Ovary (tissue), 9 donors: ENCODE data around the gene CDK15. TPM values are rescaled to one million over a fixed set of nuclear protein-coding genes. Genes with fewer than 3 reads are reported as not detected.
"Not testable (repeated sequence)": the region's sequence is repeated elsewhere in the genome, so short reads cannot be mapped to it uniquely, and the experiment has no call there.

Experiments
- DNase-seq, 5 donors: peaks; one replicate each; pipeline ENCODE4 v3.0.0-alpha.2; 2019 to 2020
- H3K27ac ChIP-seq, 2 donors: fragments of 200-600 bp; one replicate each; pipeline versions ENCODE4 v1.5.1 to v1.8.0; 2019 to 2022
- H3K27me3 ChIP-seq: fragments of 200-600 bp; one replicate; pipeline ENCODE4 v1.8.0; 2022
- H3K36me3 ChIP-seq: fragments of 200-600 bp; sonication (generic); one replicate; pipeline ENCODE4 v1.5.1; 2019
- H3K4me1 ChIP-seq: one replicate; pipeline ENCODE4 v1.8.1; 2013; ENCODE audit warnings: mild to moderate bottlenecking, moderate library complexity; ENCODE audit not compliant: insufficient read depth
- H3K4me3 ChIP-seq: fragments of 200-600 bp; sonication (generic); one replicate; pipeline ENCODE4 v1.5.1; 2017
- H3K9me3 ChIP-seq, 2 donors: fragments of 200-600 bp in 1 of 2; sonication (generic) in 1 of 2; one replicate each; pipeline versions ENCODE4 v1.5.1 to v1.8.1; 2013 to 2019; ENCODE audit warnings: mild to moderate bottlenecking in 1 of 2, moderate library complexity in 1 of 2
- EP300 ChIP-seq: sonication (generic); formaldehyde crosslinking; IDR thresholded peaks from one replicate; pipeline ENCODE4 v1.6.1; 2017; ENCODE audit warnings: antibody characterized with exemption
- POLR2A ChIP-seq: fragments of 450-650 bp; IDR thresholded peaks from one replicate; pipeline ENCODE4 v1.6.1; 2017; ENCODE audit warnings: antibody characterized with exemption, mild to moderate bottlenecking, moderate library complexity
- WGBS, 3 donors: extraction: QIAGEN DNeasy Blood & Tissue Kit in 1 of 3; methylation state at CpG; one replicate each; pipeline versions ENCODE4 v1.1.5 to v1.1.7; 2013 to 2017; 5-methylcytosine and 5-hydroxymethylcytosine counted together
- intact Hi-C, 4 donors: fragments of 100-400 bp; cut with DNase I; formaldehyde crosslinking; loops; one replicate each; pipeline versions ENCODE4 v1.11.0 to v1.15.1; 2022 to 2023
- polyA plus RNA-seq, 2 donors: library from polyadenylated mRNA; stranded (reverse); fragments of 200-250 nt in 1 of 2; fragments of 350-450 nt in 1 of 2; fragmentation: Illumina TruSeq in 1 of 2; extraction: RNeasy Lipid Tissue Mini Kit (QIAGEN cat#74804) in 1 of 2; gene quantifications; one replicate each; pipeline ENCODE4 v1.2.3, GENCODE V29; 2013 to 2014
- total RNA-seq, 7 donors: library from RNA; depleted of rRNA in 2 of 7; stranded (reverse); fragments of >200 nt in 2 of 7; fragmentation: NEBNext Ultra II Directional in 3 of 7; extraction: Animal tissue kit (Norgen Biotek cat#: 25700) in 3 of 7; gene quantifications; one replicate each; pipeline versions ENCODE4 v1.1.0 to v1.2.4, GENCODE V29; 2016 to 2023
- TF ChIP-seq, protein P1 (sequence below), 3 donors: fragments of 450-650 bp in 2 of 3; fragments of 200-600 bp in 1 of 3; IDR thresholded peaks; one replicate each; pipeline versions ENCODE4 v1.5.1 to v1.8.0; 2016 to 2022; ENCODE audit warnings: antibody characterized with exemption in 3 of 3, mild to moderate bottlenecking in 1 of 3
- donor health status: DM: no; HTN: no; CAD: no; lungs with moderate emphysema.
- donor health status: DM: no; HTN: no; CAD: no.
- donor health status: Bipolar disorder and iron deficiency.
- donor health status: DM: yes; HTN: yes; CAD: no.
- donor health status: DM: no; HTN: no; CAD: no.
- donor health status: DM: yes; HTN: yes; CAD: no.

CDK15 gene
- total and polyA plus RNA-seq, 9 donors = 3.7 to 14.9 (median 5.3) TPM

DNA sequence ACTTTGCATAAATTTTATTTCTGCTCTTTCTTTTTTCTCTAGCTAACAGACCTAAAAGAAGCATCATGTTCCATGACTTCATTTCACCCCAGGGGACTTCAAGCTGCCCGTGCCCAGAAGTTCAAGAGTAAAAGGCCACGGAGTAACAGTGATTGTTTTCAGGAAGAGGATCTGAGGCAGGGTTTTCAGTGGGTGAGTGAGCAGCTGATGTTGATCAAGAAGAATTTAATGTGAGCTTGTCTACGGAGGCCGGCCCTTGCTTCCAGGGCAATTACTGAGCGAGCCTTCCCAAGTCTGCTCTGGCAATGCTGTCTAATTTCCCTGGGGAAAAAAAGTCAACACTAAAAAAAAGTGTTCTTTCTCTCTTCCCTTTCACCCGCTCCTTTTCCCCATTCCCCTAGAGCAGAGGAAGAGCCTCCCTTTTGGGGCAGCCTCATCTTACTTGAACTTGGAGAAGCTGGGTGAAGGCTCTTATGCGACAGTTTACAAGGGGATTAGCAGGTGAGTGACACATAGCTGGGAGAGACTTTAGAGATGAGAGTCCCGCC, 1.2 kb downstream of the CDK15 start:
- peaks cover 7% of the 10 kb centered on the region for H3K4me1 ChIP-seq
- TF ChIP-seq POLR2A = no peak
- TF ChIP-seq, protein P1, sequence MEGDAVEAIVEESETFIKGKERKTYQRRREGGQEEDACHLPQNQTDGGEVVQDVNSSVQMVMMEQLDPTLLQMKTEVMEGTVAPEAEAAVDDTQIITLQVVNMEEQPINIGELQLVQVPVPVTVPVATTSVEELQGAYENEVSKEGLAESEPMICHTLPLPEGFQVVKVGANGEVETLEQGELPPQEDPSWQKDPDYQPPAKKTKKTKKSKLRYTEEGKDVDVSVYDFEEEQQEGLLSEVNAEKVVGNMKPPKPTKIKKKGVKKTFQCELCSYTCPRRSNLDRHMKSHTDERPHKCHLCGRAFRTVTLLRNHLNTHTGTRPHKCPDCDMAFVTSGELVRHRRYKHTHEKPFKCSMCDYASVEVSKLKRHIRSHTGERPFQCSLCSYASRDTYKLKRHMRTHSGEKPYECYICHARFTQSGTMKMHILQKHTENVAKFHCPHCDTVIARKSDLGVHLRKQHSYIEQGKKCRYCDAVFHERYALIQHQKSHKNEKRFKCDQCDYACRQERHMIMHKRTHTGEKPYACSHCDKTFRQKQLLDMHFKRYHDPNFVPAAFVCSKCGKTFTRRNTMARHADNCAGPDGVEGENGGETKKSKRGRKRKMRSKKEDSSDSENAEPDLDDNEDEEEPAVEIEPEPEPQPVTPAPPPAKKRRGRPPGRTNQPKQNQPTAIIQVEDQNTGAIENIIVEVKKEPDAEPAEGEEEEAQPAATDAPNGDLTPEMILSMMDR (IDR thresholded peaks at IDR 0.05) = no peak
- TF ChIP-seq EP300 = no peak
- peak; percentile 32 to 70 (median 51) for DNase-seq
- no peaks in the 10 kb centered on the region for H3K27me3 ChIP-seq
- H3K36me3 ChIP-seq = no peaks in the 10 kb centered on the region
- H3K4me3 ChIP-seq = no peak overlapping the region
- peak overlapping the region; percentile 9 to 67 for H3K27ac ChIP-seq
- H3K9me3 ChIP-seq = no peaks in the 10 kb centered on the region
- intact Hi-C loops = loop anchor here in 1 of 4 donors (10.0 kb wide), 1 partner anchor 47 kb away; no protein-coding TSS in a partner anchor
- 13 to 16% (median 14%) methylated on average over 8 of the region's 8 CpGs for WGBS, 3 donors

DNA sequence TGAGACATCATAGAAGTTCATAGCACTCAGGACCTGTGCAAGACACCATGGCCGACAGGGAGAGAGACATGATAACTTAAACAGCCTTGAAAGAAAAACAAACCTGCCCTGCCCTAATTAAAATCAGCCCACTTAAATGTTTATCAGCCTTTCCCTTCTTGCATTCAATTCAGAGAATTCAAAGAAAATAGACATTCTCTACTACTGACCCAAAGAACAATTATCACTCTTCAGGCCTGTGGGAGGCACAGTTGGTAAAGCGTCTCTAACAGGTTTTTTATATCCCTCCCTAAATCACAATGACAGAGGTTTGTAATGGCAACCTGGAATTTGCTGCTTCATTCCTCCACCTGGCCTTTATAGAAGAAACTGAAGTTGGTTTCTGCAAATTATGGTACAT, 1.7 kb downstream of the CDK15 start:
- intact Hi-C loops = loop anchor here in 1 of 4 donors (10.0 kb wide), 1 partner anchor 47 kb away; no protein-coding TSS in a partner anchor
- H3K27me3 ChIP-seq = no peaks in the 10 kb centered on the region
- H3K4me1 ChIP-seq = peaks cover 7% of the 10 kb centered on the region
- no peak for DNase-seq
- H3K27ac ChIP-seq = peak overlapping the region in 1 of 2 donors; percentile 67
- H3K4me3 ChIP-seq = no peak overlapping the region
- no peaks in the 10 kb centered on the region for H3K36me3 ChIP-seq
- 13 to 27% (median 20%) methylated on average over 2 of the region's 2 CpGs for WGBS, 3 donors
- H3K9me3 ChIP-seq = no peaks in the 10 kb centered on the region
- no peak for TF ChIP-seq POLR2A

DNA sequence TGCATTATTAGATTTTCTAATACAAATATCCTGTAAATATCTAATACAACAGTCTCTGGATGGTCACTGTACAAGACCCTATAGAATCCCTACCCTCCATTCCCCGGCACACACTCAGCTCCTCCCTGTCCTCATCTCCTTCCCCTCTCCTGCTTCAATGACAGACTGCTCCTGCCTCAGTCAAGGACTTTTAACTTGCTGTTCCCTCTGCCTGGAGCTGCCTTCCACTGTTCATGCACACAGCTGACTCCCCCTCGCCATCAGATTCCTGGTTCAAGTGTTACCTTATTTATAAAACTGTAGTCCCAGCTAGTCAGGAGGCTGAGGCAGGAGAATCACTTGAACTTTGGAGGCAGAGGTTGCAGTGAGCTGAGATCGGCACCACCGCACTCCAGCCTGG, 3.3 kb downstream of the CDK15 start:
- no peak overlapping the region for H3K4me3 ChIP-seq
- peaks cover 7% of the 10 kb centered on the region for H3K4me1 ChIP-seq
- no peak for DNase-seq
- 67 to 83% (median 73%) methylated on average over 4 of the region's 4 CpGs for WGBS, 3 donors
- TF ChIP-seq EP300 (no peak), POLR2A (no peak)
- TF ChIP-seq, protein P1 (IDR thresholded peaks at IDR 0.05) = no peak
- intact Hi-C loops = loop anchor here in 2 of 4 donors (5.0 to 10.0 kb wide), 2 partner anchors 43 to 45 kb away; no protein-coding TSS in a partner anchor
- no peaks in the 10 kb centered on the region for H3K27me3 ChIP-seq
- H3K9me3 ChIP-seq = no peaks in the 10 kb centered on the region
- H3K36me3 ChIP-seq = no peaks in the 10 kb centered on the region
- no peak overlapping the region for H3K27ac ChIP-seq

DNA sequence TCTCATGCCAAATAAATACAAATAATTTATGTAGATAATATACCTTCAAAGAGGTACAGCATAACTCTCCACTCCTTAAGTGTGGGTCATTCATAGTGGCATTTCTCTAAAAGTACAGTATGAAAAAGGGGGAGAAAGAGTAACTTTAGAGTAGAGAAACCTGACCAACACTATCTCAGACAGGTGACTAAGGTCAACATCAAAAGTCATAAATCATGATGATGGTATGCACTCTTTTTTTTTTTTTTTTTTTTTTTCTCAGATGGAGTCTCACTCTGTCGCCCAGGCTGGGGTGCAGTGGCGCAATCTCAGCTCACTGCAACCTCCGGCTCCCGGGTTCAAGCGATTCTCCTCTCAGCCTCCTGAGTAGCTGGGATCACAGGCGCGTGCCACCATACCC, 4.3 kb downstream of the CDK15 start:
- intact Hi-C loops = loop anchor here in 1 of 4 donors (5.0 kb wide), 1 partner anchor 42 kb away; no protein-coding TSS in a partner anchor
- H3K27me3 ChIP-seq, H3K4me1 ChIP-seq, H3K27ac ChIP-seq, H3K9me3 ChIP-seq, H3K36me3 ChIP-seq, DNase-seq, H3K4me3 ChIP-seq: not testable (repeated sequence)
- WGBS, 3 donors = 96 to 99% (median 96%) methylated on average over 7 of the region's 7 CpGs

DNA sequence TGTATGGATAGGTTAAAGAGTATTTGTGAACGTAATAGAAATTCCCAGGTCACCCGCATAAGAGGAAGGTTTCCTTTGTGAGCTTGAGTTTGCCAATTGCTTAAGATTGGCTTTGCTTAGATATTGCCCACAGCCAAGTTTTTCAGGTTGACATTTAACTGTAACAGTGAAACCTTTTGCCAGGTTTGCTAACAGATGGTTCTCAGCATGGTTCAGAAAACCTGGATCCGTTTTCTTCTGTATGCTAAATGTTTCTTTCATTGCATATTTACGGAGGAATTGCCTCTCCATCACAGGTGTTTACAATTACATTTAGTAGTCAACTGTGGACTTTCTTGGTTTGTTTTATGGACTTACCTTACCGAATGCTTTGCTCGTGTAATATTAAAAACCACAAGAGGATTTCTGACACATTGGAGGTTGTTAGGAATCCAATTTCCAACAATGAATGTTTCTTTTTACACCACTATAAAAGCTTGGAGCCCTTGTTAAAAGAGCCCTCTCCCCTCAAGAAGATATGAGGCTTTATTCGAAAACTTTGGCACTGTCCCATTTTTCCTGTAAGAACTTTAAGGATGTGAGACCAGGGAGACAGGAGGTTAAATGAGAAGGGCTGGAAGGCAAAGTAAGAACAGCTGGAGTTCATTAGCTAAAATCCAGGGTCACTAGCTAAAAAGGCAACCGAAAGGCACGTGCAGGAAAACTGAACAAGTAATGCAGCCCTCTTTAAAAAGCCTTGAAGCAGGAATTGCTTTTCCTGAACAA, 7.8 kb downstream of the CDK15 start:
- Histone ChIP-seq H3K4me3 (no peak overlapping the region), H3K27ac (no peak overlapping the region), H3K27me3 (no peaks in the 10 kb centered on the region), H3K36me3 (no peaks in the 10 kb centered on the region), H3K9me3 (no peaks in the 10 kb centered on the region), H3K4me1 (no peaks in the 10 kb centered on the region)
- intact Hi-C loops = loop anchor here in 1 of 4 donors (5.0 kb wide), 1 partner anchor 38 kb away; no protein-coding TSS in a partner anchor
- DNase-seq = no peak
- TF ChIP-seq, protein P1 (IDR thresholded peaks at IDR 0.05) = no peak
- no peak for TF ChIP-seq EP300
- TF ChIP-seq POLR2A = no peak
- WGBS, 3 donors = 51 to 56% (median 52%) methylated on average over 9 of the region's 9 CpGs
